Mucosa of descending colon (tissue), 3 donors: ENCODE measurements around the gene PITX1. TPM values are rescaled to one million over a fixed set of nuclear protein-coding genes. Genes with fewer than 3 reads are reported as not detected.

ENCODE experiments used
- ATAC-seq: fragments of 200-7000 bp; cut with Tn5 transposase; one replicate; pipeline ENCODE4 v1.9.1; 2020; ENCODE audit warnings: mild to moderate bottlenecking, moderate library complexity
- DNase-seq, 3 donors: peaks; one replicate each; pipeline ENCODE4 v3.0.0-alpha.2; 2020
- H3K36me3 ChIP-seq: fragments of 200-600 bp; one replicate; pipeline ENCODE4 v1.8.0; 2021; ENCODE audit warnings: low read depth, mild to moderate bottlenecking
- H3K4me1 ChIP-seq: fragments of 200-600 bp; one replicate; pipeline ENCODE4 v1.8.0; 2021; ENCODE audit warnings: low read depth, mild to moderate bottlenecking
- H3K4me3 ChIP-seq: fragments of 200-600 bp; one replicate; pipeline ENCODE4 v1.8.0; 2021; ENCODE audit warnings: mild to moderate bottlenecking
- H3K9me3 ChIP-seq: fragments of 200-600 bp; one replicate; pipeline ENCODE4 v1.8.0; 2021; ENCODE audit warnings: mild to moderate bottlenecking
- intact Hi-C, 2 donors: fragments of 100-400 bp; cut with DNase I in 1 of 2; cut with micrococcal nuclease in 1 of 2; formaldehyde crosslinking; loops; one replicate each; pipeline versions ENCODE4 v1.11.0 to v1.11.1; 2022; cut with DNase I, micrococcal nuclease
- total RNA-seq, 3 donors: library from RNA; stranded (reverse); fragmentation: NEBNext Ultra II Directional in 2 of 3; extraction: Animal tissue kit (Norgen Biotek cat#: 25700) in 2 of 3; gene quantifications; one replicate each; pipeline versions ENCODE4 v1.2.1 to v1.2.4, GENCODE V29; 2021 to 2023
- TF ChIP-seq, protein P1 (sequence below): fragments of 200-600 bp; IDR thresholded peaks from one replicate; pipeline ENCODE4 v1.8.0; 2022; ENCODE audit warnings: antibody characterized with exemption, mild to moderate bottlenecking
- donor health status: DM: no; HTN: no; CAD: no; lungs with moderate emphysema.
- donor health status: DM: no; HTN: no; CAD: no.
- donor health status: DM: no; HTN: yes; CAD: no.

The PITX1 gene
- total RNA-seq, 3 donors from 2014 or later = 5.0 to 10.7 (median 6.2) TPM

- intact Hi-C loops = no loop called here
- Histone ChIP-seq H3K9me3 (no peaks in the 10 kb centered on the region), H3K4me3 (no peak overlapping the region), H3K4me1 (no peaks in the 10 kb centered on the region), H3K36me3 (no peaks in the 10 kb centered on the region)
- no peak for DNase-seq
- no peak for ATAC-seq
- TF ChIP-seq, protein P1, sequence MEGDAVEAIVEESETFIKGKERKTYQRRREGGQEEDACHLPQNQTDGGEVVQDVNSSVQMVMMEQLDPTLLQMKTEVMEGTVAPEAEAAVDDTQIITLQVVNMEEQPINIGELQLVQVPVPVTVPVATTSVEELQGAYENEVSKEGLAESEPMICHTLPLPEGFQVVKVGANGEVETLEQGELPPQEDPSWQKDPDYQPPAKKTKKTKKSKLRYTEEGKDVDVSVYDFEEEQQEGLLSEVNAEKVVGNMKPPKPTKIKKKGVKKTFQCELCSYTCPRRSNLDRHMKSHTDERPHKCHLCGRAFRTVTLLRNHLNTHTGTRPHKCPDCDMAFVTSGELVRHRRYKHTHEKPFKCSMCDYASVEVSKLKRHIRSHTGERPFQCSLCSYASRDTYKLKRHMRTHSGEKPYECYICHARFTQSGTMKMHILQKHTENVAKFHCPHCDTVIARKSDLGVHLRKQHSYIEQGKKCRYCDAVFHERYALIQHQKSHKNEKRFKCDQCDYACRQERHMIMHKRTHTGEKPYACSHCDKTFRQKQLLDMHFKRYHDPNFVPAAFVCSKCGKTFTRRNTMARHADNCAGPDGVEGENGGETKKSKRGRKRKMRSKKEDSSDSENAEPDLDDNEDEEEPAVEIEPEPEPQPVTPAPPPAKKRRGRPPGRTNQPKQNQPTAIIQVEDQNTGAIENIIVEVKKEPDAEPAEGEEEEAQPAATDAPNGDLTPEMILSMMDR = no peak
These were observed 31.6 kb upstream of the PITX1 start for GRCh38 chr5:135065306-135066265.

GRCh38 chr5:135064235-135064570 is 30.2 kb upstream of the PITX1 start:
- Histone ChIP-seq H3K36me3 (no peaks in the 10 kb centered on the region), H3K4me3 (no peak overlapping the region), H3K4me1 (no peaks in the 10 kb centered on the region), H3K9me3 (no peaks in the 10 kb centered on the region)
- ATAC-seq (no peak), DNase-seq (no peak)
- intact Hi-C loops = no loop called here
- TF ChIP-seq, protein P1 = no peak

DNA sequence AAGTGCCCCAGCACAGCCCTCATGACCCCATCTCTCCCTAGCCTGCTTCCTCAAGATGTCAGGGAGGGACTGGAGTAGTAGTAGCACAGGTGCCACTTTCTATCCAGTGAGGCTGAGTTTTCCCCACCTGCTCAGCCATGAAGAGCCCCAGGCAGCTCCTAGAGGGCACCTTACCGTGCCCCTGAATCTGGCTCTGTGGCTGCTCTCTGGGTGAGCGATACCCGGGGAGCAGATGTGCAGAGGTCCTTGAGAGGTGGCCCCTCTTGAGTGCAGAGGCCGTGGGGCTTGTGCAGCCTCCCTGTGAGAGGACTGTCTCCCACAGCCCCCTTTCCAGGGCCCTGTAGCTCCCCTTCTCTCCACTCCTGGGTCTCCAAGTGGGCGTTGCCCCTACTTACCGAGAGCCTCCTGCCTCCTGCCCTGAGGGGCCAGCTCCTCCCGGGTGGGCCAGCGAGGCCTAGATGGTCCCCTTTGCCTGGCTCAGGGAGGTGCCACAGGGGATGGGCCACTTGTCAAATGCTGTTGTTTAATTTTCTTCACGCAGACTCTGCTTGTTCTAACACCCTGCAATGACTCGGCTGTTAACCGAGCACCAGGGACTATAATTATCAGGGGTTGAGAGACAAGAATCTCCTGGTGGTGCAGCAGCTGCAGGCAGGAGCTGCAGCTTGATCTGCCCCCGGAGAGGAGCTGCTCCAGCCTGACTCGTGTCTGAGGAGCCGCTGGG is 29.6 kb upstream of the PITX1 start:
- ATAC-seq = no peak
- TF ChIP-seq, protein P1 = no peak
- intact Hi-C loops = no loop called here
- Histone ChIP-seq H3K9me3 (no peaks in the 10 kb centered on the region), H3K4me3 (no peak overlapping the region), H3K36me3 (no peaks in the 10 kb centered on the region), H3K4me1 (no peaks in the 10 kb centered on the region)
- DNase-seq = no peak

DNA sequence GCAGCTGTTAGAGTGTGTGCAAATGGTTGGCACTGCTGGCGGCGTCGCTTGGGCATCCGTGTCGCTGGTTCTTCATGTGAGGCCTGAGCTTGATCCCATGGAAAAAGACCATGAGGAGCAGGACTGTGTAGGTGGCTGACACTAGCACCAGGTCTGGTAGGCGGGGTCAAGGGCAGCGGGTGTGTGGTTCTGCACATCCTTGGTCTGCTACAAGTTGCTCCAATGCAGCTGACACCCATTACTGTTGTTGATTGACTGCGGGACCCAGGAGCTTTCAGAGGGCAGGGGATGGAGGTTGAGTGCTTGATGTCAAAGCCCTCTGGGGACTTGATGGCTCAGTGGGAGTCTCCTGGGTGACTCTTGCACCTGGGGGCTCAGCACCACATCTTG is 29.0 kb upstream of the PITX1 start:
- no peak for ATAC-seq
- Histone ChIP-seq H3K36me3 (no peaks in the 10 kb centered on the region), H3K4me3 (no peak overlapping the region), H3K4me1 (no peaks in the 10 kb centered on the region), H3K9me3 (no peaks in the 10 kb centered on the region)
- no peak for DNase-seq
- TF ChIP-seq, protein P1 = no peak
- intact Hi-C loops = no loop called here

DNA sequence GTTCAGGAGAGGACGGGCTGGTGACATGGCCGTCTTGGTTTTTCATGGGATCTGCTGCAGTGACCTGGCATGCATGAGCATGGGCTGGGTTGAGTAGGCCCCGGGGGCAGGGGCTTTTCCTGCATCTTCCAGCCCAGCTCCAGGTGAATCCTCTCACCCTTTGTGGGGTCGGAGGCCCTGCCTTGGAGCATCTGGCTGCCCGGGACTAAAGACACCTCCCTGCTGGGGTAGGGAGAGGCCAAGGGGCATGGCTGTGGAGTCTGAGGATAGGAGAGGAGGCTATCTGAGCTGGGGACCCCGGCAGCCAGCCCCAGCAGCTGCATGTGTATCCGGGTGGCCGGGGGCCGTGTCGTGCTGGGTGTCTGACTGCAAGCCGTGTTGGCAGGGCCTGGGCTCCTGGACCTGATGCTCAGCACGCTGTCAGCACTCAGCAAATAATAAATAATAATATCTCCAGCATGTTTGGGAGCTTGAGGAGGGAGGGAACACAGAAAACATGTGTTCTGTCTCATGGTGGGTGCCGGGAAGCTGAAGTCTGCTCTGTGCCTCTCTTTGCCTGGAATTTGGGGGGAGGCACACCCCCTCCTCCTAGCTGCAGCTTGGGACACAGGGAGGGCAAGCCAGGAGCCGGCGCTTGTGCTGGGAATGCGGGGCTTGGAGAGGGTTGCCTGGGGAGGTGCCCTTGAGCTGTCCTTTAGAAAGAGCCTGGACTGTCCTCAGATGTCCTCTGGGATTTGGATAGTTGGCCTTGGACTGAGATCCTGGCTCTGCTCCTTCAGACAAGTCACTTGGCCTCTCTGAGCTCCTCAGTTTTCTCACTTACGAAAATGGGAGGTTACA is 28.4 kb upstream of the PITX1 start:
- intact Hi-C loops = no loop called here
- ATAC-seq = no peak
- Histone ChIP-seq H3K36me3 (no peaks in the 10 kb centered on the region), H3K4me1 (no peaks in the 10 kb centered on the region), H3K4me3 (no peak overlapping the region), H3K9me3 (no peaks in the 10 kb centered on the region)
- TF ChIP-seq, protein P1 = no peak
- DNase-seq = no peak
